ENCODE data around the gene SRRD. TPM values are rescaled to one million over a fixed set of nuclear protein-coding genes. Genes with fewer than 3 reads are reported as not detected.

SRRD gene
- total and polyA plus RNA-seq, 12 donors = 10.3 to 261 (median 17.1) TPM

DNA sequence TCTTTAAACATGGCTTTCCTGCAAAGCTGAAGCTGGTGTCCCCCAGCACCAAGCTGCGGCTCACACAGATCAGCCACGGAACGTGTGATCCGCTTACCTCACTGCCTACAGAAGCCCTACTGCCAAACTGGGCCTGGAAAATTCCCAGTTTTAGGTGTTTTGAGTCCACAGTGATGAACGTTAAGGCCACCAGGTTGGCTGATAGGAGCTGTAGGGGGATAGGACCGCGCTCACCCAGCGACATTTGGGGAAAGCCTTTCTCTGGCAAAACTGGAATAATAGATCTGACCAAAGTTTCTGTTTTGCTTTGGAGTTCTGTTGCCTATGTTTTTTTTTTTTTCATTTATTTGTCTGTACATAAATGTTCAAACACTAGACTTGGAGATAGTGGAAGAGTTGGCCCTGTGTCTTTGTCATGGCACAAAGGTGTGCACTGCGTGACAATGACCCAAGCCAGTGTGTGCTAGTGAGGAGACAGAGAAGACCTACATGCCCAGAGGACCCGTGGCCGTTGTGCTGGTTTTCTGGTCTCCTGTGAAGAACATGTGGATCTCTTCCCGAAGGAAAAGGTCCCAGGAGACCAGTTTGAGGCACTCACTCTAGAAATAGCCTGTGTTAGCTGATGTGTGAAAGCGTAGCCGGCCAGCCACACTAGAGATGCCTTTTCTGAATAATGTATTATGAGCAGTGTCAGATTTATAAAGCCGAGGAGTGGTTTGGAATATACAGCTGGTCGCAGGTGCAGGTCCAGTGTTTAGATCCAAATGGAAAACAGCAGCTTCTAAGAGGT is 39.6 kb upstream of the SRRD start:
- Histone ChIP-seq H3K4me1 (replicated peaks in 1 of 2) (no peaks in the 10 kb centered on the region), H3K27ac (no peak overlapping the region), H3K4me3 (no peak overlapping the region), H3K36me3 (replicated peaks in 1 of 2) (no peaks in the 10 kb centered on the region), H3K27me3 (no peaks in the 10 kb centered on the region), H3K9me3 (replicated peaks in 1 of 3) (no peaks in the 10 kb centered on the region)
- WGBS, 4 donors = 81 to 91% (median 86%) methylated on average over 13 to 16 of the region's 16 CpGs
- DNase-seq = peak in 1 of 7 donors; percentile 44
- TF ChIP-seq, protein P1, sequence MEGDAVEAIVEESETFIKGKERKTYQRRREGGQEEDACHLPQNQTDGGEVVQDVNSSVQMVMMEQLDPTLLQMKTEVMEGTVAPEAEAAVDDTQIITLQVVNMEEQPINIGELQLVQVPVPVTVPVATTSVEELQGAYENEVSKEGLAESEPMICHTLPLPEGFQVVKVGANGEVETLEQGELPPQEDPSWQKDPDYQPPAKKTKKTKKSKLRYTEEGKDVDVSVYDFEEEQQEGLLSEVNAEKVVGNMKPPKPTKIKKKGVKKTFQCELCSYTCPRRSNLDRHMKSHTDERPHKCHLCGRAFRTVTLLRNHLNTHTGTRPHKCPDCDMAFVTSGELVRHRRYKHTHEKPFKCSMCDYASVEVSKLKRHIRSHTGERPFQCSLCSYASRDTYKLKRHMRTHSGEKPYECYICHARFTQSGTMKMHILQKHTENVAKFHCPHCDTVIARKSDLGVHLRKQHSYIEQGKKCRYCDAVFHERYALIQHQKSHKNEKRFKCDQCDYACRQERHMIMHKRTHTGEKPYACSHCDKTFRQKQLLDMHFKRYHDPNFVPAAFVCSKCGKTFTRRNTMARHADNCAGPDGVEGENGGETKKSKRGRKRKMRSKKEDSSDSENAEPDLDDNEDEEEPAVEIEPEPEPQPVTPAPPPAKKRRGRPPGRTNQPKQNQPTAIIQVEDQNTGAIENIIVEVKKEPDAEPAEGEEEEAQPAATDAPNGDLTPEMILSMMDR (IDR thresholded peaks at IDR 0.05) = no peak
- TF ChIP-seq POLR2A (IDR thresholded peaks at IDR 0.05) = no peak
- intact Hi-C loops (cut with DNase I) = no loop called here

- H3K4me3 ChIP-seq = no peak overlapping the region
- no peak for DNase-seq
- TF ChIP-seq, protein P1 (IDR thresholded peaks at IDR 0.05) = no peak
- no peak for TF ChIP-seq POLR2A (IDR thresholded peaks at IDR 0.05)
- H3K9me3 ChIP-seq (replicated peaks in 1 of 3) = no peaks in the 10 kb centered on the region
- H3K36me3 ChIP-seq (replicated peaks in 1 of 2) = no peaks in the 10 kb centered on the region
- WGBS, 4 donors = 90 to 94% (median 93%) methylated on average over 8 of the region's 8 CpGs
- no peak overlapping the region for H3K27ac ChIP-seq
- intact Hi-C loops (cut with DNase I) = no loop called here
- H3K27me3 ChIP-seq = no peaks in the 10 kb centered on the region
- H3K4me1 ChIP-seq (replicated peaks in 1 of 2) = no peaks in the 10 kb centered on the region
Measured at GRCh38 chr22:26444777-26445176, 38.9 kb upstream of the SRRD start.

GRCh38 chr22:26445577-26446275 is 38.0 kb upstream of the SRRD start:
- intact Hi-C loops (cut with DNase I) = no loop called here

More at GRCh38 chr22:26445577-26446275, 38.0 kb upstream of the SRRD start:
- 55 to 67% (median 66%) methylated on average over 11 to 15 of the region's 15 CpGs for WGBS, 4 donors
- Histone ChIP-seq H3K27ac (no peak overlapping the region), H3K9me3 (replicated peaks in 1 of 3) (no peaks in the 10 kb centered on the region), H3K36me3 (replicated peaks in 1 of 2) (peaks cover 0 to 5% of the 10 kb centered on the region in 2 donors), H3K4me3 (no peak overlapping the region), H3K27me3 (no peaks in the 10 kb centered on the region), H3K4me1 (replicated peaks in 1 of 2) (no peaks in the 10 kb centered on the region)
- TF ChIP-seq POLR2A (IDR thresholded peaks at IDR 0.05) = no peak
- TF ChIP-seq, protein P1 (IDR thresholded peaks at IDR 0.05) = no peak
- DNase-seq = no peak

All from adrenal gland (tissue), 12 donors.